Thyroid gland (tissue), 4 donors: Measurements from ENCODE around the gene FRMD4A.

Experiments used
- POLR2A ChIP-seq, 2 donors: fragments of 450-650 bp; IDR thresholded peaks; one replicate each; pipeline ENCODE4 v1.6.1; 2017; ENCODE audit warnings: antibody characterized with exemption in 2 of 2, mild to moderate bottlenecking in 2 of 2, moderate library complexity in 1 of 2
- TF ChIP-seq, protein P1 (sequence below), 6 experiments: fragments of 200-600 bp in 3 of 6; fragments of 450-650 bp in 3 of 6; sonication (generic) in 3 of 6; IDR thresholded peaks; one replicate each; pipeline ENCODE4 v1.5.1; 2016 to 2019; ENCODE audit warnings: antibody characterized with exemption in 6 of 6, mild to moderate bottlenecking in 2 of 6, inconsistent platforms in 1 of 6, moderate library complexity in 1 of 6

DNA sequence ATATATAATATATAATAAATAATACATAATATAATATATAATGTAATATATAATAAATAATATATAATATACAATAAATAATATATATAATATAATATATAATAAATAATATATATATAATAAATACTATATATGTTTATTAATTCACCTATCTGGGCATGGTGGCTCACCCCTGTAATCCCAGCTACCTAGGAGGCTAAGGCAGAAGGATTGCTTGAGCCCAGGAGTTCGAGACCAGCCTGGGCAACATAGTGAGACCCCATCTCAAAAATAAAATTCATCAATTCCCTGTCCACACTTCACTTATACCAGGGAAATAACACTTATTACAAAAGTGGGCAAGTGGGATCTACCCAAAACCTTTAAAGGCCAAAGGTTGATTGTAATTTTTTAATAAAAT is 462.9 kb downstream of the FRMD4A start:
- no peak for TF ChIP-seq POLR2A (IDR thresholded peaks at IDR 0.05)
- TF ChIP-seq, protein P1, sequence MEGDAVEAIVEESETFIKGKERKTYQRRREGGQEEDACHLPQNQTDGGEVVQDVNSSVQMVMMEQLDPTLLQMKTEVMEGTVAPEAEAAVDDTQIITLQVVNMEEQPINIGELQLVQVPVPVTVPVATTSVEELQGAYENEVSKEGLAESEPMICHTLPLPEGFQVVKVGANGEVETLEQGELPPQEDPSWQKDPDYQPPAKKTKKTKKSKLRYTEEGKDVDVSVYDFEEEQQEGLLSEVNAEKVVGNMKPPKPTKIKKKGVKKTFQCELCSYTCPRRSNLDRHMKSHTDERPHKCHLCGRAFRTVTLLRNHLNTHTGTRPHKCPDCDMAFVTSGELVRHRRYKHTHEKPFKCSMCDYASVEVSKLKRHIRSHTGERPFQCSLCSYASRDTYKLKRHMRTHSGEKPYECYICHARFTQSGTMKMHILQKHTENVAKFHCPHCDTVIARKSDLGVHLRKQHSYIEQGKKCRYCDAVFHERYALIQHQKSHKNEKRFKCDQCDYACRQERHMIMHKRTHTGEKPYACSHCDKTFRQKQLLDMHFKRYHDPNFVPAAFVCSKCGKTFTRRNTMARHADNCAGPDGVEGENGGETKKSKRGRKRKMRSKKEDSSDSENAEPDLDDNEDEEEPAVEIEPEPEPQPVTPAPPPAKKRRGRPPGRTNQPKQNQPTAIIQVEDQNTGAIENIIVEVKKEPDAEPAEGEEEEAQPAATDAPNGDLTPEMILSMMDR (IDR thresholded peaks at IDR 0.05), result no peak
